CD4-positive, alpha-beta T cell (primary cell): ENCODE data around the gene SLC6A3. TPM values are rescaled to one million over a fixed set of nuclear protein-coding genes. Genes with fewer than 3 reads are reported as not detected.
A peak's percentile ranks its signal among the peaks of the same experiment; 100 is the strongest.

Source experiments
- ATAC-seq: fragments of 200-7000 bp; cut with Tn5 transposase; one replicate; pipeline ENCODE4 v1.10.0; 2022; ENCODE audit warnings: mild to moderate bottlenecking; ENCODE audit not compliant: poor library complexity
- CTCF ChIA-PET: fragments of 350-600 bp; sonication (Branson Sonifier 250); formaldehyde crosslinking; loops from one replicate; lab custom pipeline; 2021; ENCODE audit warnings: antibody characterized with exemption, inconsistent platforms; lab: Charles Lee
- POLR2A ChIA-PET: fragments of 350-600 bp; sonication (Branson Sonifier 250); formaldehyde crosslinking; loops from one replicate; lab custom pipeline; 2021; ENCODE audit warnings: antibody characterized with exemption, inconsistent platforms; lab: Charles Lee
- DNase-seq, 14 experiments: peaks; one replicate each; pipeline ENCODE4 v3.0.0-alpha.2; 2013 to 2020; ENCODE audit warnings: mixed read lengths in 2 of 14
- H3K27ac ChIP-seq, 2 donors: one replicate each; pipeline versions ENCODE4 v1.5.1 to v1.7.0; 2013; ENCODE audit warnings: low read length in 2 of 2, low read depth in 1 of 2, mild to moderate bottlenecking in 1 of 2
- H3K27me3 ChIP-seq, 2 experiments: 1 replicate in 1 of 2; 2 replicates in 1 of 2; pipeline versions ENCODE4 v1.6.1 to v1.7.0; 2013; ENCODE audit warnings: low read length in 2 of 2, control low read depth in 1 of 2, mild to moderate bottlenecking in 1 of 2, moderate library complexity in 1 of 2; ENCODE audit not compliant: insufficient read depth in 2 of 2, control insufficient read depth in 1 of 2
- H3K36me3 ChIP-seq: one replicate; pipeline ENCODE4 v1.6.1; 2013; ENCODE audit warnings: low read length, control low read depth; ENCODE audit not compliant: insufficient read depth
- H3K4me1 ChIP-seq: one replicate; pipeline ENCODE4 v1.6.1; 2013; ENCODE audit warnings: low read length, control low read depth; ENCODE audit not compliant: insufficient read depth
- H3K4me3 ChIP-seq: one replicate; pipeline ENCODE4 v1.5.1; 2013; ENCODE audit warnings: mild to moderate bottlenecking, low read length, moderate library complexity
- H3K9me3 ChIP-seq, 2 experiments: 1 replicate in 1 of 2; 2 replicates in 1 of 2; pipeline versions ENCODE4 v1.6.1 to v1.7.0; 2013; ENCODE audit warnings: low read length in 2 of 2, mild to moderate bottlenecking in 2 of 2, control low read depth in 1 of 2, moderate library complexity in 1 of 2; ENCODE audit not compliant: control insufficient read depth in 1 of 2, insufficient read depth in 1 of 2
- H3K27ac Mint-ChIP-seq: one replicate; pipeline ENCODE4 v1.8.0; 2020; ENCODE audit warnings: mixed read lengths
- H3K27me3 Mint-ChIP-seq: one replicate; pipeline ENCODE4 v1.8.0; 2021; ENCODE audit warnings: mixed read lengths
- H3K36me3 Mint-ChIP-seq: one replicate; pipeline ENCODE4 v1.8.0; 2021; ENCODE audit warnings: low read depth, mixed read lengths
- H3K4me1 Mint-ChIP-seq: one replicate; pipeline ENCODE4 v1.8.0; 2021; ENCODE audit warnings: low read depth, mixed read lengths
- H3K4me3 Mint-ChIP-seq: one replicate; pipeline ENCODE4 v1.8.0; 2020; ENCODE audit warnings: mild to moderate bottlenecking, mixed read lengths
- H3K9me3 Mint-ChIP-seq: one replicate; pipeline ENCODE4 v1.8.0; 2020; ENCODE audit warnings: mixed read lengths
- intact Hi-C, 2 experiments: fragments of 100-400 bp; cut with DNase I in 1 of 2; cut with micrococcal nuclease in 1 of 2; formaldehyde crosslinking; loops; one replicate each; pipeline versions ENCODE4 v1.15.1 to v1.9.0; 2023 to 2025; cut with DNase I, micrococcal nuclease
- total RNA-seq, 174 experiments: library from RNA in 2 of 174; stranded (reverse) in 2 of 174; gene quantifications; one replicate each; pipeline ENCODE4 v1.2.3 and lab custom pipeline; 2021 to 2026
- TF ChIP-seq, protein P1 (sequence below): fragments of 200-600 bp; IDR thresholded peaks from one replicate; pipeline ENCODE4 v1.8.0; 2022; ENCODE audit warnings: antibody characterized with exemption, mild to moderate bottlenecking

Gene SLC6A3
- total RNA-seq, 2 experiments from 2014 or later: 0.08 TPM; not detected in 1

DNA sequence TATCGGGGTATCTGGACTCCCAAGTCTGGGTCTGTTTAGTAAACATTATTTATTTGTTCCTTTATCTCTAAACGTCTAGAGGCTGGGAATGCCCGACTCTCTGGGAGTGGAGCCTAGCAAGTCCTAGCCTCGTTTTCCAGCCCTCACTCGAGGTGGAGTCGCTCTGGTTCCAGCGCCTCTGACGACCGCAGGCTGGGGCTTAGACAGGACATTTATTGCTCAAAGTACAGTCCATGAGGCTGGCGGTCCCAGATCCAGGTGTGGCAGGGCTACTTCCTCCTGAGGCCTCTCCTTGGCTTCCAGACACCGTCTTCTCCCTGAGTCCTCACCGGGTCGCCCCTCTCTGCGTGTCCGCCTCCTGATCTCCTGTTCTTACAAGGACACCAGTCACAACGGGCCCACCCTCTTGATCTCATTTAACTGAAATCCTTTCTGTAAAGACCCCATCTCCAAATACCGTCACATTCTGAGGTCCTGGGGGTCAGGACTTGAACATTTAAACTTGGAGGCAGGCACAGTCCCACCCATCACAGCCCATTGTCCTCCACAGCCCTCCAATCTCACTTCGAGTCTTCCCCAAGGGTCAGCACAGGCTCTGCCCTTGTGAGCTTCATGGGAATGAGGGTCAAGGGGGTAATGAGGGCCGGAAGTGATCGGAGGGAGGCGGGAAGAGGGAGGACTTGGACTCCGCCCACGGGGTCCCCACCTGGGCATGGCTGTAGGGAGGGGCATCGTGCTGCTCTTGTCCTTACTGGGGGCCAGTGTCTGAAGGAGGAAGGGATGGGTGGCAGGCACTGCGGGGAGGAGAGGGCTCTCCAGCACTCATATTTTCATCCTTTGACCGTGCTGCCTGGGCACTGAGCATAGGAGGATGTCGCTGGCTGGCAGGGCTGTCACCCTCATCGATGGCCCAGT, 88.1 kb downstream of the SLC6A3 start:
- Mint-ChIP-seq H3K4me3 (no peak overlapping the region), H3K4me1 (no peaks in the 10 kb centered on the region), H3K36me3 (no peaks in the 10 kb centered on the region), H3K9me3 (no peaks in the 10 kb centered on the region), H3K27me3 (no peaks in the 10 kb centered on the region), H3K27ac (no peak overlapping the region)
- Histone ChIP-seq H3K9me3 (no peaks in the 10 kb centered on the region), H3K27ac (no peak overlapping the region), H3K27me3 (peaks cover 0 to 12% of the 10 kb centered on the region in 2 experiments), H3K4me3 (no peak overlapping the region), H3K4me1 (no peaks in the 10 kb centered on the region), H3K36me3 (no peaks in the 10 kb centered on the region)
- no peak for ATAC-seq
- CTCF ChIA-PET: no interaction called here
- TF ChIP-seq, protein P1, sequence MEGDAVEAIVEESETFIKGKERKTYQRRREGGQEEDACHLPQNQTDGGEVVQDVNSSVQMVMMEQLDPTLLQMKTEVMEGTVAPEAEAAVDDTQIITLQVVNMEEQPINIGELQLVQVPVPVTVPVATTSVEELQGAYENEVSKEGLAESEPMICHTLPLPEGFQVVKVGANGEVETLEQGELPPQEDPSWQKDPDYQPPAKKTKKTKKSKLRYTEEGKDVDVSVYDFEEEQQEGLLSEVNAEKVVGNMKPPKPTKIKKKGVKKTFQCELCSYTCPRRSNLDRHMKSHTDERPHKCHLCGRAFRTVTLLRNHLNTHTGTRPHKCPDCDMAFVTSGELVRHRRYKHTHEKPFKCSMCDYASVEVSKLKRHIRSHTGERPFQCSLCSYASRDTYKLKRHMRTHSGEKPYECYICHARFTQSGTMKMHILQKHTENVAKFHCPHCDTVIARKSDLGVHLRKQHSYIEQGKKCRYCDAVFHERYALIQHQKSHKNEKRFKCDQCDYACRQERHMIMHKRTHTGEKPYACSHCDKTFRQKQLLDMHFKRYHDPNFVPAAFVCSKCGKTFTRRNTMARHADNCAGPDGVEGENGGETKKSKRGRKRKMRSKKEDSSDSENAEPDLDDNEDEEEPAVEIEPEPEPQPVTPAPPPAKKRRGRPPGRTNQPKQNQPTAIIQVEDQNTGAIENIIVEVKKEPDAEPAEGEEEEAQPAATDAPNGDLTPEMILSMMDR: no peak
- DNase-seq: peak in 1 of 14 experiments; percentile 6
- intact Hi-C loops: no loop called here
- POLR2A ChIA-PET: no interaction called here

- H3K36me3 Mint-ChIP-seq: no peaks in the 10 kb centered on the region
- Histone ChIP-seq H3K4me1 (no peaks in the 10 kb centered on the region), H3K27ac (no peak overlapping the region), H3K27me3 (peaks cover 0 to 7% of the 10 kb centered on the region in 2 experiments), H3K4me3 (no peak overlapping the region), H3K9me3 (no peaks in the 10 kb centered on the region), H3K36me3 (no peaks in the 10 kb centered on the region)
- H3K27me3 Mint-ChIP-seq: no peaks in the 10 kb centered on the region
- DNase-seq (no peak), ATAC-seq (no peak)
- H3K4me1 Mint-ChIP-seq: no peaks in the 10 kb centered on the region
- TF ChIP-seq, protein P1: no peak
- intact Hi-C loops: no loop called here
- POLR2A ChIA-PET: no interaction called here
- CTCF ChIA-PET: interaction anchor here (1.4 kb wide), 1 partner anchor 26 kb away, joined by 3 read pairs; no protein-coding TSS in a partner anchor
- no peak overlapping the region for H3K27ac Mint-ChIP-seq
- no peak overlapping the region for H3K4me3 Mint-ChIP-seq
- no peaks in the 10 kb centered on the region for H3K9me3 Mint-ChIP-seq
These were observed 90.7 kb downstream of the SLC6A3 start for GRCh38 chr5:1354576-1354975.

- H3K4me1 Mint-ChIP-seq: no peaks in the 10 kb centered on the region
- no peaks in the 10 kb centered on the region for H3K4me1 ChIP-seq
- intact Hi-C loops: no loop called here
- H3K27ac ChIP-seq: no peak overlapping the region
- no peaks in the 10 kb centered on the region for H3K36me3 Mint-ChIP-seq
- TF ChIP-seq, protein P1: no peak
- peaks cover 0 to 5% of the 10 kb centered on the region in 2 experiments for H3K27me3 ChIP-seq
- no peaks in the 10 kb centered on the region for H3K27me3 Mint-ChIP-seq
- no peaks in the 10 kb centered on the region for H3K9me3 ChIP-seq
- DNase-seq (no peak), ATAC-seq (no peak)
- H3K27ac Mint-ChIP-seq: no peak overlapping the region
- no peaks in the 10 kb centered on the region for H3K36me3 ChIP-seq
- ChIA-PET CTCF (no interaction called here), POLR2A (interaction anchor here (1.2 kb wide), 1 partner anchor 37 kb away, joined by 4 read pairs; no protein-coding TSS in a partner anchor)
- no peaks in the 10 kb centered on the region for H3K9me3 Mint-ChIP-seq
- H3K4me3 Mint-ChIP-seq: no peak overlapping the region
- H3K4me3 ChIP-seq: no peak overlapping the region
These were observed 92.7 kb downstream of the SLC6A3 start for GRCh38 chr5:1352231-1353219.
